MCF 10A (cell line): Measurements from ENCODE around the gene MAPK14. TPM values are rescaled to one million over a fixed set of nuclear protein-coding genes. Genes with fewer than 3 reads are reported as not detected.

Source experiments
- BruUV-seq: library from RNA; stranded (reverse); fragments of 400-500 nt; replicated peaks from 2 replicates; lab custom pipeline; 2021; lab: Mats Ljungman, UMichigan
- CTCF ChIA-PET: fragments of 300-600 bp; sonication (Branson Sonifier 250); formaldehyde crosslinking; extraction: SDS; loops from one replicate; lab custom pipeline; 2021; ENCODE audit warnings: antibody characterized with exemption, inconsistent platforms; lab: Yijun Ruan, JAX
- POLR2A ChIA-PET: fragments of 300-600, 350-650 bp; sonication (Branson Sonifier 250); formaldehyde crosslinking; extraction: SDS; loops from one replicate; lab custom pipeline; 2020; ENCODE audit warnings: antibody characterized with exemption, inconsistent platforms; lab: Yijun Ruan, JAX
- DNase-seq: peaks from one replicate; pipeline ENCODE4 v3.0.0-alpha.2; 2018; ENCODE audit not compliant: unreplicated experiment
- H3K27ac Mint-ChIP-seq: one replicate; pipeline ENCODE4 v1.8.0; 2022; ENCODE audit warnings: mild to moderate bottlenecking, low read depth, mixed read lengths; ENCODE audit not compliant: unreplicated experiment
- H3K27me3 Mint-ChIP-seq: one replicate; pipeline ENCODE4 v1.8.0; 2022; ENCODE audit warnings: mixed read lengths; ENCODE audit not compliant: insufficient read depth, unreplicated experiment
- H3K36me3 Mint-ChIP-seq: one replicate; pipeline ENCODE4 v1.8.0; 2022; ENCODE audit warnings: mild to moderate bottlenecking, moderate library complexity, mixed read lengths; ENCODE audit not compliant: insufficient read depth, unreplicated experiment
- H3K4me1 Mint-ChIP-seq: one replicate; pipeline ENCODE4 v1.8.0; 2022; ENCODE audit warnings: mixed read lengths; ENCODE audit not compliant: insufficient read depth, unreplicated experiment
- H3K4me3 Mint-ChIP-seq: one replicate; pipeline ENCODE4 v1.8.0; 2022; ENCODE audit warnings: mild to moderate bottlenecking, moderate library complexity, mixed read lengths; ENCODE audit not compliant: unreplicated experiment
- H3K9me3 Mint-ChIP-seq: one replicate; pipeline ENCODE4 v1.8.0; 2022; ENCODE audit warnings: mixed read lengths; ENCODE audit not compliant: unreplicated experiment
- intact Hi-C: fragments of 100-400 bp; cut with micrococcal nuclease; formaldehyde crosslinking; loops from 2 replicates; pipeline ENCODE4 v1.14.1; 2022
- total RNA-seq: library from RNA; stranded (reverse); gene quantifications from 2 replicates; pipeline ENCODE4 v1.2.3, GENCODE V29; 2022
- TF ChIP-seq, protein P1 (sequence below): fragments of 200-600 bp; IDR thresholded peaks from one replicate; pipeline ENCODE4 v1.8.0; 2022; ENCODE audit warnings: antibody characterized with exemption, mild to moderate bottlenecking; ENCODE audit not compliant: unreplicated experiment

Gene MAPK14
- total RNA-seq, 1 experiment from 2014 or later, result 42.9 TPM

DNA sequence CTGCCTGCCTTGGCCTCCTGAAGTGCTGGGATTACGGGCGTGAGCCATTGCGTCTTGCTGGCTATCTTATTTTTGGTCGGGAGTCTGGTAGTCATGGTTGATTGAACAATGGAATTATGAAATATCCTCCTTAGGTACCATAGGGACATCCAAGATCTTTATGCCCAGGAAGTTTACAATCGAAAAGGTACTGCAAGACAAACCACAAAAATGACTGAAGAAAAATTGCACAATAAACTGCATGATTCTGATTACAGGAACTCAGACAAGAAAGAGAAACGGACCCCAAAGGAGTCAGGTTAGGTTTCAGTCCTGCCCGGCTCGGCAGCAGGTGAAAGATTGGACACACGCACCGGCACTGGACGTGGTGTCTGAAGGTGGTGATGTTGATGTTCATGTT is 8.4 kb upstream of the MAPK14 start:
- H3K27me3 Mint-ChIP-seq, result no peaks in the 10 kb centered on the region
- DNase-seq, result peak; percentile 60
- intact Hi-C loops, result no loop called here
- TF ChIP-seq, protein P1, sequence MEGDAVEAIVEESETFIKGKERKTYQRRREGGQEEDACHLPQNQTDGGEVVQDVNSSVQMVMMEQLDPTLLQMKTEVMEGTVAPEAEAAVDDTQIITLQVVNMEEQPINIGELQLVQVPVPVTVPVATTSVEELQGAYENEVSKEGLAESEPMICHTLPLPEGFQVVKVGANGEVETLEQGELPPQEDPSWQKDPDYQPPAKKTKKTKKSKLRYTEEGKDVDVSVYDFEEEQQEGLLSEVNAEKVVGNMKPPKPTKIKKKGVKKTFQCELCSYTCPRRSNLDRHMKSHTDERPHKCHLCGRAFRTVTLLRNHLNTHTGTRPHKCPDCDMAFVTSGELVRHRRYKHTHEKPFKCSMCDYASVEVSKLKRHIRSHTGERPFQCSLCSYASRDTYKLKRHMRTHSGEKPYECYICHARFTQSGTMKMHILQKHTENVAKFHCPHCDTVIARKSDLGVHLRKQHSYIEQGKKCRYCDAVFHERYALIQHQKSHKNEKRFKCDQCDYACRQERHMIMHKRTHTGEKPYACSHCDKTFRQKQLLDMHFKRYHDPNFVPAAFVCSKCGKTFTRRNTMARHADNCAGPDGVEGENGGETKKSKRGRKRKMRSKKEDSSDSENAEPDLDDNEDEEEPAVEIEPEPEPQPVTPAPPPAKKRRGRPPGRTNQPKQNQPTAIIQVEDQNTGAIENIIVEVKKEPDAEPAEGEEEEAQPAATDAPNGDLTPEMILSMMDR, result no peak
- ChIA-PET POLR2A (interaction anchor here (0.6 kb wide), 1 partner anchor 428 kb away, joined by 3 read pairs; no protein-coding TSS in a partner anchor), CTCF (interaction anchor here (2.5 kb wide), 1 partner anchor 77 kb away, joined by 12 read pairs; no protein-coding TSS in a partner anchor)
- H3K4me3 Mint-ChIP-seq, result no peak overlapping the region
- H3K9me3 Mint-ChIP-seq, result no peaks in the 10 kb centered on the region
- BruUV-seq, result no TSS peak
- no peaks in the 10 kb centered on the region for H3K4me1 Mint-ChIP-seq
- H3K27ac Mint-ChIP-seq, result no peak overlapping the region
- H3K36me3 Mint-ChIP-seq, result no peaks in the 10 kb centered on the region

DNA sequence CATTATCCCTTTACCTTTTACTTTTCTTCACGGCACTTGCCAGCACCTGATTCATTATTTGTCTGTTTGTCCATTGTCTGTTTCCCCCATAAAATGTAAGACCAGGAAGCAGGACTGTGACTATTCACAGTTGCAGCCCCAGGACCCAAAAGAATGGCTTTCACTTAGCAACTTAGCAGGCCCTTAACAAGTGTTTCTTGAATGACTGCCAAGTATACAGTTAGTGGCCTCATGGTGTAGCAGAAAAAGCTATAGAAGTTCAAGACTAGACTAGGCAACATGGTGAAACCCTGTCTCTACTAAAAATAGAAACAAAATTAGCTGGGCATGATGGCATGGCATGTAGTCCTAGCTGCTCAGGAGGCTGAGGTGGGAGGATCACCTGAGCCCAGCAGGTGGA is 7.5 kb upstream of the MAPK14 start:
- DNase-seq, result peak; percentile 9
- H3K27me3 Mint-ChIP-seq, result no peaks in the 10 kb centered on the region
- H3K27ac Mint-ChIP-seq, result no peak overlapping the region
- intact Hi-C loops, result no loop called here
- no TSS peak for BruUV-seq
- no peaks in the 10 kb centered on the region for H3K9me3 Mint-ChIP-seq
- H3K36me3 Mint-ChIP-seq, result no peaks in the 10 kb centered on the region
- TF ChIP-seq, protein P1, result no peak
- H3K4me1 Mint-ChIP-seq, result no peaks in the 10 kb centered on the region
- POLR2A ChIA-PET, result interaction anchor here (0.9 kb wide), 1 partner anchor 10 kb away, joined by 3 read pairs; no protein-coding TSS in a partner anchor
- CTCF ChIA-PET, result interaction anchor here (0.6 to 2.5 kb wide), 3 partner anchors 9 to 76 kb away, joined by 3 to 12 read pairs (median 3); no protein-coding TSS in a partner anchor
- H3K4me3 Mint-ChIP-seq, result no peak overlapping the region

DNA sequence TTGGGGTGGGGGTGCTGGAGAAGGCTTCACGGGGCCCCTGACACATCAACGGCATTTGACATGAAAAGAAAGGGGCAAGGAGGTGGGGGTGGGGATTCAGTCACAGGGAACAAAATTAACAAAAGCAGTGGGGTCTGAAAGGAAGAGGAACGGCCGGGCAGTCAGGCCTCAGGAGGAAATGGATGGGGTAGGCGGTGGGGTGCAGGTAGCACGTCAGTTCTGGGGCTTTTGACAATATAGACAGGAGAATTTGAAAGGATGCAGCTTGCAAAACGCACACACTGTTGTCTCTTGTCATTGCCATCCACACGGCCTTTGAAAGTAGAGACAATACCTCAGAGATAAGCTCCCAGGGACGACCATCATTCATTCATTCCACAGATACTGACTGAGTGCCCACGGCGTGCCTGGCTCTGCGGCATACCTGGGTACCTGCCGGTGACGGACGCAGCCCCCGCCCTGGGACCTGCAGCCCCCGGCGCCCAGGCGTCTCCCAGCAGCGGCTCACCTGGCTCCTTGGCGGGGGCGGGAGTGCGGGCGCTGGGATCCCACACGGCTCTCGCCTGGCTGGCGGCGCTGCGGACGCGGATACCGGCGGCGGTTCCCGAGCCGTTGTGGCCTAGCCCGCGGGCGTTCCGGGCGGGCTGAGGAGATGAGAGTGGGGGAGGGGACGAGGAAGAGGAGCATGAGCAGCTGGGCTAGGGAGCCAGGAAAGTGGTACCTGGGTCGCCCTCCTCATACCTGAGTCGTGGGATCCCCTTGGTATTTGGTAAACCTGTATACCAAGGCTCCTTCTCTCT is 3.4 kb upstream of the MAPK14 start, which contains the start of gene SLC26A8:
Gene SLC26A8, minus strand, starts transcription at position 646 of the 800 bp plus-strand sequence. CDS start 4,934 bp downstream, outside the sequence.
- intact Hi-C loops, result no loop called here
- Mint-ChIP-seq H3K27me3 (no peaks in the 10 kb centered on the region), H3K36me3 (no peaks in the 10 kb centered on the region), H3K27ac (no peak within 1 kb of the TSS), H3K4me3 (no peak within 1 kb of the TSS), H3K4me1 (no peaks in the 10 kb centered on the region), H3K9me3 (no peaks in the 10 kb centered on the region)
- no peak for DNase-seq
- BruUV-seq, result no TSS peak
- CTCF ChIA-PET, result interaction anchor here (3.7 kb wide), 1 partner anchor 71 kb away, joined by 21 read pairs; no protein-coding TSS in a partner anchor
- POLR2A ChIA-PET, result no interaction called here
- TF ChIP-seq, protein P1, result no peak

DNA sequence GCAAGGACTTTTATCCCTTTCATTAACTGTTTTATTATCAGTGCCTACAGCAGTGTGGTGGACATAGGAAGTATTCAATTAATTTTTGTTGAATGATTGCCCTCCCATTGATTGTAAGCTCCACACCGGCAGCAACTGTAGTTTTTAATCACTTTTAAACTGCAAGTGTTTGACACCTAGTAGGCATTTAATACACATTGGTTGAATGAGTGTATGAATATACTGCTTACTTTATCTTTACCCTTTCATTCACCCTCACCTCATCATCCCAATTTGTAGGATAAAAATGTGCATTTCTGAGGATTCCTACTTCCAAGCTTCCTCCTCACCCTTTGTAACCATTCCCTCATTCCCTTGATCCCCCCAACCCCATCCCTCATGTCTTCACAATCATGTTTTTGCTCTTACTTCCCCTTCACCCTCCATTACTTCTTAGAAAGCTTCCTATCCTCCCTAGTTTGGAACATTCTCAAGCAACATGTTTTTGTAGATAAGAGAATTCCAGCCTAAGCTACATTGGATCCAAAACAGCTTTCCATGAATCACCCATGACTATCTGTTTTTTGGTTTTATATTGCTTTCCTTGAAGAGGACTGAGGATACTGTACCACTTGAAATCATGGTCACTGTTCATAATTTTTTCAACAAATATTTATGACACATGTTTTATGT is 2.2 kb upstream of the MAPK14 start:
- intact Hi-C loops, result no loop called here
- Mint-ChIP-seq H3K4me1 (no peaks in the 10 kb centered on the region), H3K27ac (no peak overlapping the region), H3K36me3 (no peaks in the 10 kb centered on the region), H3K27me3 (no peaks in the 10 kb centered on the region), H3K4me3 (no peak overlapping the region), H3K9me3 (no peaks in the 10 kb centered on the region)
- CTCF ChIA-PET, result interaction anchor here (0.6 to 6.4 kb wide), 5 partner anchors 27 to 102 kb away, joined by 3 to 134 read pairs (median 4); no protein-coding TSS in a partner anchor
- TF ChIP-seq, protein P1, result no peak
- no peak for DNase-seq
- BruUV-seq, result no TSS peak
- POLR2A ChIA-PET, result interaction anchor here (0.7 kb wide), 1 partner anchor 87 kb away, joined by 3 read pairs; no protein-coding TSS in a partner anchor
